ENCODE results near the gene PLG.
"Not testable (repeated sequence)": the region's sequence is repeated elsewhere in the genome, so short reads cannot be mapped to it uniquely, and the experiment has no call there.

Gene PLG

DNA sequence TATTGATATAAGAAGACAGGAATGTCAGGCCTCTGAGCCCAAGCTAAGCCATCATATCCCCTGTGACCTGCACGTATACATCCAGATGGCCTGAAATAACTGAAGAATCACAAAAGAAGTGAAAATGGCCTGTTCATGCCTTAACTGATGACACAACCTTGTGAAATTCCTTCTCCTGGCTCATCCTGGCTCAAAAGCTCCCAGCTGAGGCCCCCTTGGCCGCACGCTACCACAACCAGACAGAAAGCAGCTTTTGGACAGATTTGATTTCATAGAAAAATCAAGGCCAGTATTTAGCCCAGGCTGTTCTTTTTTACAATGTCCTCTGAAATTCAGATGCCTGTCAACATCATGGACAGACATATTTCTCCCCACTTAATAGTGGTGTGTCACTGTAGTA lies 78.6 kb downstream of the PLG start:
- not testable (repeated sequence) for DNase-seq

DNA sequence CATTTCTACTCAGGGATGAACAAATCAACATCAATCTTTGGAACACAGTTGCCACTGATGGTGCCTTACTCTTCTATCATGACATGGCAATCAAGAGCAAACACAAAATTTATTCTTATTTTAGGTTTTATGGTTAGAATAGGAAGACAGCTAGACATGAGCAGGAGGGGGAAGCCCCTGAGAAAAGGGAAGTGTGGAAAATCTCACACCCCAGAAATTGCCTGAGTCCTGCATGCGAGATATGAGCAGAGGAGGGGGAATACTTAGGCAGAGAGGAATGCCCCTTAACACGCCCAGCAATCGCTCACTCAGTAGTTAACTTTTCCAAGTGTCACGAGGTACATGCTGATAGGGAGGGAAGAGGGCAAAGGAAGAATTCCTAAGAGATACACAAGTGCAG lies 79.3 kb downstream of the PLG start:
- DNase-seq: no peak

DNA sequence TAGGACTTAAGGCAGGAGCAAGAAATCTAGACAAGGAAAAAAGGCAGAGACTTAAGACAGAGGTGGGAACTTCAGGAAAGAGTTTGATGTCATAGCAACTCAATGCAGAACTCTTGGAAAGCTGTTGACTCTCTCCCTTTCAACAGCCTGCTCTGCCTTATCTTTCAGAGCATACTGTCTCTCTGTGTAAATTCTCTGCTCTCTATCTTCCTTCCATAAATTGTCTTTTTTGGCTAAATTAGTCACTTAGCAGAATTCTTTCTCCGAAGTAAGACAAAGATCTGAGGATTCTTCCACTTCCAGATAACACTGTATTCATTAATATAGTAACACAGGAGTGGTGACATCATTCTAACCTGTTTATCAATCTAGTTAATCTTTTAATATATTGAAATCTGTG lies 80.2 kb downstream of the PLG start:
- no peak for DNase-seq

DNA sequence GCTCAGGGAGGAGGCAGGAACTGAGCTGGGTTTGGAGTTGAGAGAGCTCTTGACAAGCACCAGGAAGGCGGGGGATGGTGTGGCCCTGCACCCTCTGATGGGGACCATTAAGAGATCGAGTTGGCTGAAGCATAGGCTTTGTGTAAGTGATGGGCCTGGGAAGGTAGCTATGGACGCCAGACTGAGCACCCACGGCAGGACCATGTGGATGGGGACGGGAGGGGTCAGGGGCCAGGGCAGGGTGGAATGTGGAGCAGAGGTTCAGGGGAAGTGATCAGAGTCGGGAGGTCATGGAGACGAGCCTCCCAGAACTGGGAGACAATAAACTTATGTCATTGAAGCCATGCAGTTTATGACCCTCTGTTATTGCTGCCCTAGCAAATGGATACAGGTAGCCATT lies 81.7 kb downstream of the PLG start:
- no peak for DNase-seq

DNA sequence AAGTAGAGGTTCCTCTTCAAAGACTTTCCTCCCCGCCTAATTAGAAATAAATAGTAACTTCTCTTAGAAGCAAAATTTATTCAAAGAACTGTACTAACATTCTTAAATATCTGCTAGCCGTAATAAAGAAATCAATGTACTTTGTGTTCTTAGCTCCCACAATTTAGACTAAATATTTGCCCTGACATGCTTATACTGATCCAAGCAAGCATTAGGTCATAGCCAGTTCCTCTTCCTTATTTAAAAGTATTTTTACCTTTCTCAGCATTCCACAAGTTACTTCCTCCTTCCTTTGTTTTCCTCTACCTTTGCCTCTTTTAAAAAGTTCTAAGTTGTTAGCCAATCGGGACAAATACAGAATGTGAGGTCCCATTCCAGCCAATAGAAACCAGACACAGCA lies 86.1 kb downstream of the PLG start:
- DNase-seq: not testable (repeated sequence)

DNA sequence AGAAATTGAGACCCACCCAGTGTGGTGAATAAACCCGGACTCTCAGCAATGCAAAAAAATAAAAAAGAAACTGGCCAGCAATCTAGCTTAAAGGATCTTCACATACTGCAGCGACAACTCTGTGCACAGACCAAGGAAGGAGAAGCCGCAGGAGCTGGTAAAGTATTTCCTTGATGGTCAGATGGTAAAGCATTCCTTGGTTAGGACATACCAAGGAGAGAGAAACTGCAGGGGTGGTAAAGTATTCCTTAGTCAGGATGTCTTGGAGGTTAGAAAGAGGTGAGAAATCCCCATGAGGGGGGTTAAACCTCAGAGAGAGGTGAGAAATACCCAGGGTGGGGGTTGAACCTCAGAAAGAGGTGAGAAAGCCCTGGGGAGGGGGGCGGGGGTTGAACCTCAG lies 86.8 kb downstream of the PLG start:
- no peak for DNase-seq

DNA sequence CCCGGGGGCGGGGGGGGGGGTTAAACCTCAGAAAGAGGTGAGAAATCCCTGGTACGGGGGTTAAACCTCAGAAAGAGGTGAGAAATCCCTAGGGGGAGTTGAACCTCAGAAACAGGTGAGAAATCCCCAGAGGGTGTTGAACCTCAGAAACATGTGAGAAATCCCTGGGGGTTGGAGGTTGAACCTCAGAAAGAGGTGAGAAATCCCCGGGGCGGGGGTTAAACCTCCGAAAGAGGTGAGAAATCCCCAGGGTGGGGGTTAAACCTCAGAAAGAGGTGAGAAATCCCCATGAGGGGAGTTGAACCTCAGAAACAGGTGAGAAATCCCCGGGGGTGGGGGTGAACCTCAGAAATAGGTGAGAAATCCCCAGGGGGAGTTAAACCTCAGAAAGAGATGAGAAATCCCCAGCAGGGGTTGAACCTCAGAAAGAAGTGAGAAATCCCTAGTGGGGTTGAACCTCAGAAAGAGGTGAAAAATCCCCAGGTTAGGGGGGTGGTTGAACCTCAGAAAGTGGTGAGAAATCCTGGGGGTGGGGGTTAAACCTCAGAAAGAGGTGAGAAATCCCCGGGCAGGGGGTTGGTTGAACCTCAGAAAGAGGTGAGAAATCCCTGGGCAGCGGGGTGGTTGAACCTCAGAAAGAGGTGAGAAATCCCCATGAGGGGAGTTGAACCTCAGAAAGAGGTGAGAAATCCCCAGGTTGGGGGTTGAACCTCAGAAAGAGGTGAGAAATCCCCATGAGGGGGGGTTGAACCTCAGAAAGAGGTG lies 87.4 kb downstream of the PLG start:
- no peak for DNase-seq

DNA sequence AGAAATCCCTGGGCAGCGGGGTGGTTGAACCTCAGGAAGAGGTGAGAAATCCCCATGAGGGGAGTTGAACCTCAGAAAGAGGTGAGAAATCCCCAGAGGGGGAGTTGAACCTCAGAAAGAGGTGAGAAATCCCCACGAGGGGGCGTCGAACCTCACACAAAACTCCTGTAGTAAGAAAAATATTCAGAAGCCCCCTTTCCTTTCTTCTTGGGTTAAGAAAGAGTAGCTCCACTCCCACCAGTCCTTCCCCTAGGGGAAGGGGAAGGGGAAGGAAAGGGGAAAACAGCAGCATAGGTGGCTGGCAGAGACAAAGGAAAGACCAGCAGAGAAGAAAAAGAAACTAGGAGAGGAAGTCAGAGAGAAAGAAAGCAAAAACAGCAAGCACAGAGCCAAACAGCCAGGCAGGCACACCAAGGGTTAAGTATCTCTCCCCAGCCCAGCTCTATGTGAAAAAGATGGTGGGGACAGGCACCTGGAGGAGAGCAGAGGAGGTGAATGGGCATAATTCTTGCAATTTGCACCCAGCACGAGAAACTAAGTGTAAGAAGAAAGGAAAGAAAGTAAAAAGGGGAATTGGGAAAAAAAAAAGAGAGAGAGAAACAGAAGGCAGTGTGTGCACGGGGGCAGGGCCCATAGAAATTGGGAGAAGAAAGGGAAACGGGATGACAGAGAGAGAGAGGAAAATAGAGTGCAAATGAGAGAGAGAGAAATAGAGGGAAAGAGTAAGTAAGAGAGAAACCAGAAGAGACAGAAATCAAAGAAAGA lies 88.2 kb downstream of the PLG start:
- no peak for DNase-seq

DNA sequence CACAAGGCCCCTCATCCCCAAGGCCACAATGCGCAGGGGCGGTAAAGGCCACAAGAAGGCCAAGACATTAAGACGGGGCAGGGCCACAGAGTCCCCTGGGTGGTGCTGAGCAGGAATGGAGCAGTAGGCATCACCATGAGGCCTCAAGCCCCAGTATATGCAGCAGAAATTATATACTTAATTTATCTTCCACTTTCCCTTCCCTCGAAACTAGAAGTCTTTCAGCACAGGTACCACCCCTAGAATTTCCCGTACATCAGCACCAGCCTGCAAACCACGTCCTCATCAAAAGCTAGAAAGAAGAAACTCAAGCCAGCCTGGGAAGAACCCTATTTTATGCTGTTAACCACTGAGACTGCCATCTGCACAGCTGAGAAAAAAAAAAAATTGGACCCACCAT lies 89.4 kb downstream of the PLG start:
- DNase-seq: no peak

DNA sequence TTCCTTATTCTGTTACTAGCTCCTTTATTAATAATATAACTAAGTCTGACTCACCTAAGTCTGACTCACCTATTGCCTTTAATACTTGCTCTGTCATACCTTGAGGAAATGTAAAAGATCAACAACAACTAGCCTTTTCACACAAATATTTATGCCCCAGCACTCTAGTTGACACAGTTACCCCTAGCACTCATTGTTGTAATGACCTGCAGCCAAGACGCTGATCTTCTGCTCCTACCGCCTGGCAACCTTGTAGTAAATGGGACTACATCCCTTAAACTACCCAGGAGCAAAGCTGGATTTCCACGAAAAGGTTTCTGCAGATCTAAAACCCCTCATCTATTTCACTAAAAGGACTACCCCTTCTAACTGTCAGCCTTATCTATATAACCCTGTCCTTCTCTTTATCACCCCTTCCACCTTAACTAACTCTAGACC lies 90.0 kb downstream of the PLG start:
- no peak for DNase-seq

DNA sequence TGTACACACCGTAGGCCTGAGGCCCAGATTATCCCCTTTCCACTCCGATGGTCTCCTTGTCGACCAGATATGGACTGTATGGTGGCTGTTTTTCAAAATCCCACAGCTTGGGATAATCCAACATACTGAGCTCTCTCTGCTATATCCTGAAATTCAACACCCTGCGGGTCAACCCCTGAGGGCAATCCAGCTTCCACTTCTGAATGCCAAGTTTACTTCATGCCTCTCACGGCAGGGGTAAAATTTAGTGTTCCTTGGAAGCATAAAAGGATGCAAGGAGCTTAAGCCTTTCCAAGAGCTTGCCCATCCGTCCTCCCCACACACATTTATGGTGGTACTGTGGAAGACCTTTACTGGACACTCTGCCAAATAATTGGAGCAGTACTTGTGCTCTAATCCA lies 90.7 kb downstream of the PLG start:
- no peak for DNase-seq

DNA sequence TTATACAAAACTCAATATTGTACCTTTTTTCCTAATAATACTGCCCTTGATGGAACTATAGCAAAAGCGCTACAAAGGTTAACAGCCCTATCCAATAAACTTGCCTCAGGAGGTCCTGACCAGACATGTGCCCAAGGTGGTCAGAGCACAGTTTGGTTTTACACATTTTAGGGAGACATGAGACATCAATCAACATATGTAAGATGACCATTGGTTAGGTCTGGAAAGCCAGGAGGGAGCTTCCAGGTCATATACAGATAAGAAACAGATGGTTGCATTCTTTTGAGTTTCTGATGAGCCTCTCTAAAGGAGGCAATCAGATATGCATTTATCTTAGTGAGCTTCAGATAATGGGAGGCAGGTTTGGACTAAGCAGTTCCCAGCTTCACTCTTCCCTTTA lies 91.6 kb downstream of the PLG start:
- DNase-seq: no peak

DNA sequence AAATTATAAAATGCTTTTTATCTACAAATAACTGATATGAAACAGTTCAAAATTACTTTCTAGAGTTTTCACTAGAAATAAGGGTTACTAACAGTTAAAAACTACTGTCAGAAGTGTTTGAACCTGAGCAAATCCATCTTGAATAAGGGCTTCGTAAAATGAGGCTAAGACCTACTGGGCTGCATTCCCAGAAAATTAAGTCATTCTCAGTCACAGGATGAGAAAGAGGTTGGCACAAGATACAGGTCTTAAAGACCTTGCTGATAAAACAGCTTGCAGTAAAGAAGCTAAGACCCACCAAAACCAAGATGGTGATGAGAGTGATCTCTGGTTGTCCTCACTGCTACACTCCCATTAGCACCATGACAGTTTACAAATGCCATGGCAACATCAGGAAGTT lies 93.7 kb downstream of the PLG start:
- DNase-seq: no peak

DNA sequence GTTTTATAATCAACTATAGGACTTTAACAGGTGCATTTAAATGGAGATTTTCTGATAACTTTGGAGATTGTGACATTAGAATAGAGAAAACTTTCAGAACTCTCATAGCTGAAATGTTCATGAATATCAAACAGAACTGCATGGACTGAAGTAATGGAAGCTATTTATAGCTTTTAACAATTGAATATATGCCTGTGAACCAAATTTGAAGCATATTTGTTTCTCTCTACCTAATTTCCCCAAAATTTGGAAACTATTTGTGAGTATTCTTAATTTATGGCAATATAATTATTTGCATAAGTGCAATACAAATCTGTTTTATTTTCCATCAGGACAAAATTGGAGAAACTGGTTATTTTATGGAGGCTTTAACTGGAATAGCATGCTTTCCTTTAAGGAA lies 96.6 kb downstream of the PLG start:
- DNase-seq: no peak

DNA sequence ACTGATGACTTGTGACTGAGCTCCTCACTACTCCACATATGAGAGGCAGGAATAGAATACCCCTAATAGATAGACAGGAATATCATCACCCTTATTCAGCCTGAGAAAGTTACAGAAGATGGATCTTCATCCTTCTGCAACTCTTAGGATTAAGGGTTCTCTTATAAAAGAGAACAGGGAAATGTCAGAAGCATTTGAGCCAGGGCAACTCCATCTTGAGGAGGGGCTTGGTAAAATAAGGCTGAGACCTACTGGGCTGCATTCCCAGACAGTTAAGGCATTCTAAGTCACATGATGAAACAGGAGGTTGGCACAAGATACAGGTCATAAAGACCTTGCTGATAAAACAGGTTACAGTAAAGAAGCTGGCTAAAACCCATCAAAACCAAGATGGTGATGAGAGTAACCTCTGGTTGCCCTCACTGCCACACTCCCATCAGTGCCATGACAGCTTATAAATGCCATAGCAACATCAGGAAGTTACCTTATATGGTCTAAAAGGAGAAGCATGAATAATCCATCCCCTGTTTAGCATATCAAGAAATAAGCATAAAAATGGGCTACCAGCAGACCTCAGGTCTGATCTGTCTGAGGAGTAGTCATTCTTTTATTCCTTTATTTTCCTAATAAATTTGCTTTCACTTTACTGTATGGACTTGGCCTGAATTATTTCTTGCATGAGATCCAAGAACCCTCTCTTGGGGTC lies 97.9 kb downstream of the PLG start:
- no peak for DNase-seq

DNA sequence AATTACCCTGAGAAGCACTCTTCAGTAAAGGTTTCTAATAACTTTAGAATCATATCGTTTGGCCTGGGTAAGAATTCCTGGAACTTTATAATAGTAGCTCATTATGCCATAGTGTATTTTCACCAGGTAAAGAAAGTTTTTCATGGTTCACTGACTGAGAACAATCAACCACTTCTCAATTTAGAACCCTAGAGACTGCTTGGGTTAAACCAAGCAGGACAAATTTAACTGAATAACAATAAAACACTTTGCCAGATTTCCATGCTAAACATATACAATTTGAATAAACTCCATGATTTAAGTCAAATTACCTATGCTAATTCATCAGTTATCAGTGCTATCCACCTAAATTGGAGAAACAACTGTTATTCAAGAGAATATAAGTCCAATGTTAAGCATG lies 99.4 kb downstream of the PLG start:
- peak; percentile 12 for DNase-seq

DNA sequence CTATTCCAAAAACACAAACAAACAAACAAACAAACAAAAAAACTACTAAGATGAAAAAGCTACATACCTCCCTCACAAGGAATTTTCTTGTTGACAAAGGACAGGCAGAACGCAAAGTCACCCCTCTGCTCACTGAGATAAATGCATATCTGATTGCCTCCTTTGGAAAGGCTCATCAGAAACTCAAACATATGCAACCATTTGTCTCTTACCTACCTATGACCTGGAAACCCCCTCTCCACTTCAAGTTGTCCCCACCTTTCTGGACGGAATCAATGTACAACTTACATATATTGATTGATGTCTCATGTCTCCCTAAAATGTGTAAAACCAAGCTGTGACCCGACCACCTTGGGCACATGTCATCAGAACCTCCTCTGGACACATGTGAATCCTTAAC lies 100.0 kb downstream of the PLG start:
- DNase-seq: not testable (repeated sequence)

Data from NCI-H526 treated with DMSO at 0.1 percent for 48 hours (cell line).